ENCODE data around the gene PABPN1.

PABPN1 gene

GRCh38 chr14:23302290-23303225 is 18.7 kb upstream of the PABPN1 start, which contains the start of gene PPP1R3E:
TSS of gene PPP1R3E (minus strand) at chr14:23302859. CDS start at chr14:23302576, 283 bp downstream.
- H3K36me3 ChIP-seq (ENCODE audit: insufficient read depth, insufficient read length, low read length): peaks cover 2% of the 10 kb centered on the region

GRCh38 chr14:23306412-23307145 is 14.7 kb upstream of the PABPN1 start, which contains the start of gene BCL2L2:
TSS of gene BCL2L2 (plus strand) at chr14:23306833. CDS start at chr14:23307768, 935 bp downstream.
- Histone ChIP-seq H3K36me3 (ENCODE audit: insufficient read depth, insufficient read length, low read length) (peaks cover 42% of the 10 kb centered on the region), H3K27me3 (ENCODE audit: insufficient read depth, insufficient read length) (peaks cover 22% of the 10 kb centered on the region), H3K9ac (ENCODE audit: insufficient read length, low read depth) (peak within 1 kb of the TSS; percentile 98), H3K4me1 (ENCODE audit: insufficient read depth, insufficient read length) (peaks cover 4% of the 10 kb centered on the region), H3K4me3 (ENCODE audit: insufficient read length, low read depth) (peak within 1 kb of the TSS; percentile 90), H3K9me3 (ENCODE audit: insufficient read depth, low read length) (no peaks in the 10 kb centered on the region)
- no peak for TF ChIP-seq YY1 (IDR thresholded peaks at IDR 0.05; ENCODE audit: insufficient read depth, insufficient read length)
- no peak for TF ChIP-seq ZNF274 (IDR thresholded peaks at IDR 0.05; ENCODE audit: low read depth, low read length)
- TF ChIP-seq SUZ12 (IDR thresholded peaks at IDR 0.05; ENCODE audit: extremely low read depth, insufficient read depth, insufficient read length): no peak
- peak; percentile 93 for DNase-seq (ENCODE audit: low read depth, low spot score)

More at GRCh38 chr14:23302290-23303225, 18.7 kb upstream of the PABPN1 start, which contains the start of gene PPP1R3E:
- Histone ChIP-seq H3K4me1 (ENCODE audit: insufficient read depth, insufficient read length) (peaks cover 4% of the 10 kb centered on the region), H3K4me3 (ENCODE audit: insufficient read length, low read depth) (peak within 1 kb of the TSS; percentile 63), H3K27me3 (ENCODE audit: insufficient read depth, insufficient read length) (peaks cover 55% of the 10 kb centered on the region), H3K9me3 (ENCODE audit: insufficient read depth, low read length) (no peaks in the 10 kb centered on the region), H3K9ac (ENCODE audit: insufficient read length, low read depth) (peak within 1 kb of the TSS; percentile 83)
- DNase-seq (ENCODE audit: low read depth, low spot score): no peak
- TF ChIP-seq SUZ12 (IDR thresholded peaks at IDR 0.05; ENCODE audit: extremely low read depth, insufficient read depth, insufficient read length): no peak
- no peak for TF ChIP-seq ZNF274 (IDR thresholded peaks at IDR 0.05; ENCODE audit: low read depth, low read length)
- TF ChIP-seq YY1 (IDR thresholded peaks at IDR 0.05; ENCODE audit: insufficient read depth, insufficient read length): no peak

- Histone ChIP-seq H3K4me1 (ENCODE audit: insufficient read depth, insufficient read length) (peaks cover 4% of the 10 kb centered on the region), H3K27me3 (ENCODE audit: insufficient read depth, insufficient read length) (peaks cover 22% of the 10 kb centered on the region), H3K4me3 (ENCODE audit: insufficient read length, low read depth) (peak overlapping the region; percentile 90), H3K9me3 (ENCODE audit: insufficient read depth, low read length) (no peaks in the 10 kb centered on the region), H3K9ac (ENCODE audit: insufficient read length, low read depth) (peak overlapping the region; percentile 98), H3K36me3 (ENCODE audit: insufficient read depth, insufficient read length, low read length) (peaks cover 47% of the 10 kb centered on the region)
- TF ChIP-seq ZNF274 (IDR thresholded peaks at IDR 0.05; ENCODE audit: low read depth, low read length) (no peak), YY1 (IDR thresholded peaks at IDR 0.05; ENCODE audit: insufficient read depth, insufficient read length) (no peak), SUZ12 (IDR thresholded peaks at IDR 0.05; ENCODE audit: extremely low read depth, insufficient read depth, insufficient read length) (no peak)
- no peak for DNase-seq (ENCODE audit: low read depth, low spot score)
These were observed 14.1 kb upstream of the PABPN1 start for GRCh38 chr14:23307146-23307530.

- Histone ChIP-seq H3K9ac (ENCODE audit: insufficient read length, low read depth) (peak overlapping the region; percentile 98), H3K4me3 (ENCODE audit: insufficient read length, low read depth) (peak overlapping the region; percentile 90), H3K4me1 (ENCODE audit: insufficient read depth, insufficient read length) (peaks cover 4% of the 10 kb centered on the region), H3K27me3 (ENCODE audit: insufficient read depth, insufficient read length) (peaks cover 21% of the 10 kb centered on the region), H3K9me3 (ENCODE audit: insufficient read depth, low read length) (no peaks in the 10 kb centered on the region), H3K36me3 (ENCODE audit: insufficient read depth, insufficient read length, low read length) (peaks cover 53% of the 10 kb centered on the region)
- TF ChIP-seq ZNF274 (IDR thresholded peaks at IDR 0.05; ENCODE audit: low read depth, low read length) (no peak), SUZ12 (IDR thresholded peaks at IDR 0.05; ENCODE audit: extremely low read depth, insufficient read depth, insufficient read length) (no peak), YY1 (IDR thresholded peaks at IDR 0.05; ENCODE audit: insufficient read depth, insufficient read length) (no peak)
- no peak for DNase-seq (ENCODE audit: low read depth, low spot score)
These were observed 13.3 kb upstream of the PABPN1 start for GRCh38 chr14:23307687-23308644.

- peaks cover 53% of the 10 kb centered on the region for H3K36me3 ChIP-seq (ENCODE audit: insufficient read depth, insufficient read length, low read length)
- peaks cover 13% of the 10 kb centered on the region for H3K27me3 ChIP-seq (ENCODE audit: insufficient read depth, insufficient read length)
- H3K9ac ChIP-seq (ENCODE audit: insufficient read length, low read depth): no peak overlapping the region
- H3K4me3 ChIP-seq (ENCODE audit: insufficient read length, low read depth): no peak overlapping the region
- H3K4me1 ChIP-seq (ENCODE audit: insufficient read depth, insufficient read length): peaks cover 4% of the 10 kb centered on the region
- TF ChIP-seq YY1 (IDR thresholded peaks at IDR 0.05; ENCODE audit: insufficient read depth, insufficient read length): no peak
- no peaks in the 10 kb centered on the region for H3K9me3 ChIP-seq (ENCODE audit: insufficient read depth, low read length)
- DNase-seq (ENCODE audit: low read depth, low spot score): no peak
These were observed 12.4 kb upstream of the PABPN1 start for GRCh38 chr14:23308721-23309445.

GRCh38 chr14:23310546-23310945 is 10.7 kb upstream of the PABPN1 start:
- H3K27me3 ChIP-seq (ENCODE audit: insufficient read depth, insufficient read length): no peaks in the 10 kb centered on the region
- no peak overlapping the region for H3K9ac ChIP-seq (ENCODE audit: insufficient read length, low read depth)
- H3K4me1 ChIP-seq (ENCODE audit: insufficient read depth, insufficient read length): peaks cover 4% of the 10 kb centered on the region
- no peak for TF ChIP-seq SUZ12 (IDR thresholded peaks at IDR 0.05; ENCODE audit: extremely low read depth, insufficient read depth, insufficient read length)
- DNase-seq (ENCODE audit: low read depth, low spot score): no peak
- no peaks in the 10 kb centered on the region for H3K9me3 ChIP-seq (ENCODE audit: insufficient read depth, low read length)
- H3K36me3 ChIP-seq (ENCODE audit: insufficient read depth, insufficient read length, low read length): peaks cover 53% of the 10 kb centered on the region
- H3K4me3 ChIP-seq (ENCODE audit: insufficient read length, low read depth): no peak overlapping the region
